GM18867 (cell line): Measurements from ENCODE around the gene DNAJB7.
A peak's percentile ranks its signal among the peaks of the same experiment; 100 is the strongest.
"Not testable (repeated sequence)": the region's sequence is repeated elsewhere in the genome, so short reads cannot be mapped to it uniquely, and the experiment has no call there.

ENCODE experiments used
- ATAC-seq: cut with Tn5 transposase; IDR thresholded peaks from one replicate; pipeline ENCODE4 v1.9.1; 2021; ENCODE audit warnings: mild to moderate bottlenecking, moderate library complexity; ENCODE audit not compliant: unreplicated experiment

DNAJB7 gene

DNA sequence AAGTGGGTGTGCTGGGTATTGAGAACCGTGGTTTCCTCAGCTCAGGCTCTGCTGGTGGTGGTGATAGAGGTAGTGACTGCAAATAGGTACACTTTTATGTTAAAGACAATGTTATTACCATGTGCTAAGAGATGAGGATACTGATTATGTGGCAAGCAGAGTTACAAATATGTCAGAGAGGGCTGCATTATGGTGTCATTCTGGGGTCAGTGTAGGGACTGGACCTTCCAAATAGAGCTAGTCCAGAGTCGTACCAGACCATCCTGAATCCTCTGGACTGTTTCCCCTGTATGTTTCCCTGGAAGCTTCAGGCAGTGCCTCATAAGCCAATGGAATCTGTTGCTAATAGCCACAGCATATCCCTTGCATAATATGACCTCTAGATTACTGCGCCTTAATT, at the start of gene DNAJB7:
TSS of gene DNAJB7 (minus strand) at position 101 of the 400 bp plus-strand sequence. CDS start 119 bp downstream, outside the sequence.
- ATAC-seq = no peak

DNA sequence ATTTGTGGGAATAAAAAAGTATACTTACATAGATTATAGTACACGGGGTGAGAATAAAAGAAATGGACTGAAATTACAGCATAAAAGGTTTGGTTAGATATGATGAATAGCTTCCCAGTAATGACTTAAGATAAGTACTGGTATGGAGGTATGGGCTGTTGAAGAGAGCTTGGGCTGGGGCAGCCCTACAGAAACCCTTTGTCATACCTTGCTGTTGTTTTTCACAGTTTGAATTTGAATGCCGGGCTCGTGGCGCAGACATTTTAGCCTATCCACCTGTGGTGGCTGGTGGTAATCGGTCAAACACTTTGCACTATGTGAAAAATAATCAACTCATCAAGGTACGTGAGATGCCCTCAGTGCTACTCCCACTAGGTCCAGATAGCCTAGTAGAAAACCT, 47.0 kb upstream of the DNAJB7 start:
- no peak for ATAC-seq

DNA sequence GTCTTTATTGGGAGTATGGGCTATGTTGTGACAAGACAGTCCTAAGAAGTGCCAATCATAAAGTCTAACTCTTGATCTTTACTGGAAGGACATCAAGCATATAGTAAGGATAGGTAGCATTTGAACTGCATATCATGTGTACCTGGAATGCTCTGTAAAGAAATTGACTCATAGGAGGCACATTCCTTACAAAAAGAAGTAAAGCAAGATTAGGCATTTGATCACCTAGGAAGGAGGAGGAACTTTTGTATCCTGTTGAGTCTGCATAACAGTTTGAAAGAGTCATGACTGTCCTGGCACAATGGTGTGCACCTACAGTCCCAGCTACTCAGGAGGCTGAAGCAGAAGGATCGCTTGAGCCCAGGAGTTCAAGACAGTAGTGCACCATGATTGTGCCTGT, 42.2 kb upstream of the DNAJB7 start:
- ATAC-seq = no peak

GRCh38 chr22:40898850-40899357, 37.0 kb upstream of the DNAJB7 start:
- no peak for ATAC-seq

- ATAC-seq = no peak
These were observed 32.5 kb upstream of the DNAJB7 start for GRCh38 chr22:40894417-40894816.

DNA sequence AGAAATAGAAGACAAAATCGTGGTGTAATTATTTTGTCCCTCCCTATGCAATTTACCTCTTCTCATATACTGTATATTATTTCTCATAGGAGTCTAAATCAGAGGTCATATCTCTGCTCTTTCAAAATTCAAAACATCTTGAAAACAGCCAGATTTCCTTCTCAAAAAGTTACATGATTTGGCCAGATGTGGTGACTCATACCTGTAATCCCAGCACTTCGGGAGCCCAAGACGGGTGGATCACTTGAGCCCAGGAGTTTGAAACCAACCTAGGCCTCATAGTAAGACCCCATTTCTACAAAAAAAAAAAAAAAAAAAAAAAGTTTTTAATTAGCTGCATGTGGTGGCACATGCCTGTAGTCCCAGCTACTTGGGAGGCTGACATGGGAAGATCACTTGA, 29.0 kb upstream of the DNAJB7 start:
- no peak for ATAC-seq

GRCh38 chr22:40889116-40889515, 27.2 kb upstream of the DNAJB7 start:
- no peak for ATAC-seq

DNA sequence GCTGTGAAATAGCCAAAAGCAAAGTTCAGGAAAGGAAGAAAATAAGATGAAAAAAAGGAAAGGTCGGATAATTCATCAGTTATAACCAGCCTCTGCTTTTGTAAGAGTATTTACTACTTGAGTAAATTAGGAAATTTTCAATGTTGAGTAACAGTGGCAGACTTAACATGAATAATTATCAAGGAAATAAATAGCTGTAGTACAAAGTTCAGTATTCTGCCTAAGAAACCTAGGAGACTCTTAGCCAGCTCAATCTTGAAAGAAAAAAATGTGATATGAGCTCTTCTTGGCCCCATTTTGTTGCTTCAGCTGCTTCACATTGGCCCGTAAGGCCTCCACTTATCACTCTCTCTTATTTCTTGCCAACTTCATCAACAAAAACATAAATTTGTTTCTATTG, 17.0 kb upstream of the DNAJB7 start:
- ATAC-seq = no peak

GRCh38 chr22:40877488-40877887, 15.6 kb upstream of the DNAJB7 start:
- no peak for ATAC-seq

- no peak for ATAC-seq
These were observed 15.0 kb upstream of the DNAJB7 start for GRCh38 chr22:40876907-40877306.

DNA sequence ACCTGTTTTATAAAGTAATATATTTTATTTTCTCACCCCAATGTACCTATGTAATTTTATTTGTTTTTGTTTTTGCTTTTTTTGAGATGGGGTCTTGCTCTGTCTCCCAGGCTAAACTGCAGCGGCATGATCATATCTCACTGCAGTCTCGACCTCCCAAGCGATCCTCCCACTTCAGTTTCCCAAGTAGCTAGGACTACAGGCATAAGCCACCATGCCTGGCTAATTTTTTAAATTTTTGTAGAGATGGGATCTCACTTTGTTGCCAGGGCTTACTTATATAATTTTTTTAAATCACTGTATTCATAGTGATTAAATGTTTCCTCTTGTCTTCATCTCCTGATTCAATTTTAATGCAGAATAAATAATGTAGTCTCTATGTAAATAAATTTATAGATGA, 13.2 kb upstream of the DNAJB7 start:
- no peak for ATAC-seq

GRCh38 chr22:40874016-40874415, 12.1 kb upstream of the DNAJB7 start:
- no peak for ATAC-seq

DNA sequence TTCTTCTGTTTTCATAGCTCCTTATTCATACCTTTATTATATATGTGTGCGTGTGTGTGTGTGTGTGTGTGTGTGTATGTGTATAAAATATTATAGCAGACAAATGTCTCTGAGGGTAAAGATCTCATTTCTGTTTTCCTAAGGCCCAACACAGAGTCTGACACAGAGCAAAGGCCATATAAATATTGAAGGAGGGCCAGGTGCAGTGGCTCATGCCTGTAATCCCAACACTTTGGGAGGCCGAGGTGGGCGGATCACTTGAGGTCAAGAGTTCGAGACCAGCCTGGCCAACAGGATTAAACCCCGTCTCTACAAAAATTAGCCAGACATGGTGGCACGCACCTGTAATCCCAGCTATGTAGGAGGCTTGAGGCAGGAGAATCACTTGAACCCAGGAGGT, 6.5 kb upstream of the DNAJB7 start:
- ATAC-seq = not testable (repeated sequence)

GRCh38 chr22:40867109-40867508, 5.2 kb upstream of the DNAJB7 start:
- ATAC-seq = no peak

DNA sequence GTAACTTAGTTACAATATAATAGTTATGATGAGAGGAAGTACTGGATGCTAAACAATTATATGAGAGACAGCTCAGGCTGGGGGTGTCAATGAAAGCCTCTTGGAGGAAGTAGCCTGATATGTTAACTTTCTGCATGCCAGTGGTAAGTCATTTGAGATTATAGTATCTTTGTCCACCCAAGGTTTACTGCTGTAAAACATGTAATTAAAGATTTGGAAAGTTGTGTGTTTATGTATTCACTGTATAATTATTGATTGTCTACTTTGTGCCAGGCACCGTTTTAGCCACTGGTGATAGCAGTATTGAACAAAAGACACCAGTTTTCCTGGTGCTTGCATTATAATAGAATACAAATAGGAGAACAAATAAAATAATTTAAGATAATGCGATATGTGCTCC, 624 bp upstream of the DNAJB7 start:
- no peak for ATAC-seq

GRCh38 chr22:40857309-40857855, 4.5 kb downstream of the DNAJB7 start:
- ATAC-seq = no peak

DNA sequence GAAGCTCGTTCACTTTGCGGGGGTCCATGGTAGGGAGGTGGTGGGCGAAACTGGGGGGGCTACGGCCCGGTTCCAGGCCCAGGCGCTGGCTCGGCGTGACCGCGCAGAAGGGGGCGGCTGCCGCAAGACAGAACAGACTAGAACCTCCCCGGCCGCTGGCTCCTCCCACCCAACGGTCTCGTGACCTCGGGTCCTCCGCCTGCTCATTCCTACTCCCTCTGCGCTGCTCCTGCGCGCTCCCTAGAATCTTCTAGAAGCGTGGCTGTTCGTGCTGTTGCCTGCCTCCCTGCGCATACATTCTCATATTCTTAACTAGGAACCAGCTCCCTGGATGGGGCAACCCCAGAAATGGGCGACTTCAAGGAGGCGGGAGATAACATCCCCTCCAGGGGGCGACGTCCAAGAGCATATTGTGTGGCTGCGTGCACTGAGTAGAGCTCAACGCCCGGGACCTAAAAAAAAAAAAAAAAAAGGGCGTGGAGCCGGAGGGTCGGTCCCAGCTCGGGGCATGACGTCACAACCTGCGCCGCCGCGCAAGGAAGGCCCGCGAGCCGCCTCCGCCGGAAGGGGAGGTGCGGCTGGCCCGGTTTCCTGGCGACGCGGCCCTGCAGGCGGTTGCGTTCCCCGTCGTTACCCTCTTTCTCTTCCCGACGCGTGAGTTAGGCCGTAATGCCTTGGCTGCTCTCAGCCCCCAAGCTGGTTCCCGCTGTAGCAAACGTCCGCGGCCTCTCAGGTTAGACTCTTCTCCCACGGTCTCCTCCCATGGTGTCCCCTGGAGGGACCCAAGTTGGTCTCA, 5.2 kb downstream of the DNAJB7 start, which contains the start of the genes ST13 and XPNPEP3:
TSS of gene ST13 (minus strand) at position 127 of the 796 bp plus-strand sequence. CDS start at position 28, 99 bp downstream.
TSS of gene XPNPEP3 (plus strand) at position 636 of the 796 bp plus-strand sequence. CDS start at position 670, 34 bp downstream.
- peak; percentile 87 for ATAC-seq

- ATAC-seq = peak; percentile 27
These were observed 5.9 kb downstream of the DNAJB7 start for GRCh38 chr22:40855979-40856512.

GRCh38 chr22:40855071-40855978, 6.6 kb downstream of the DNAJB7 start:
- ATAC-seq = no peak

- ATAC-seq = no peak
These were observed 8.0 kb downstream of the DNAJB7 start for GRCh38 chr22:40853961-40854360.

DNA sequence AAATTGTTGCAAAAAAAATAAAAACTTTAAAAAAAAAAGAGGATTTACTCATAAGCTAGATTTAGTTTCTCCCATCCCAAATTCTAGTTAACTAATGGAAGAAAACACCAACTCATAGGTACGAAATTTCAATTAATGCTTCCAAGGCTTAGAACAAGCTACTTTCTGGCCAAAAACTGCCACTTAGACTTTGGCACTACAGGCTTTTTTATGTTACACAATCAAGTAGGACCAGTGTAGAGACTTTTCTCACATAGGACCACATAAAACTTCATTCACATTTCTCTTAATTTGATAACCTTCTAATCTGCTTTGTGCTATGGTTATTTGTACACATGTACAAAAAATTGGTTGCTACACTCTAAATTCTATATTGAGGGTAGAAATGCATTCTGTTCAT, 8.6 kb downstream of the DNAJB7 start:
- no peak for ATAC-seq
